ENCODE measurements around the gene TPD52L2.

DNA sequence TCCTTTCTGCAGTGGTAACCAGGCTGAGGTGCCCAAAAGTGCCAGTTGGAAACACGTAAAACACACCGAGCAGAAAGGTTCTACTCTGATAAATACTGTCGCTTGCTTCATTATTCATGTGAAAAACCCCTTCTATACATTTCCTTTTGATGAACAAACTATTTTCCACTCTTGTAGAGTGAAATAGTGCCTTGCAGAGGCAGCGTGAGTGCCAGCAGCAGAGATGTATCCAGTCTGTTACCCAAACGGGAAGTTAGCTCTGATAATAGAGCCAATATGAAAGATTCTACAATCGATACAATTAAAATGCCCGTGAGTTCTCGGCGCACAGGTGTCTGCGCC is 35.5 kb upstream of the TPD52L2 start:
- TF ChIP-seq, protein P1, sequence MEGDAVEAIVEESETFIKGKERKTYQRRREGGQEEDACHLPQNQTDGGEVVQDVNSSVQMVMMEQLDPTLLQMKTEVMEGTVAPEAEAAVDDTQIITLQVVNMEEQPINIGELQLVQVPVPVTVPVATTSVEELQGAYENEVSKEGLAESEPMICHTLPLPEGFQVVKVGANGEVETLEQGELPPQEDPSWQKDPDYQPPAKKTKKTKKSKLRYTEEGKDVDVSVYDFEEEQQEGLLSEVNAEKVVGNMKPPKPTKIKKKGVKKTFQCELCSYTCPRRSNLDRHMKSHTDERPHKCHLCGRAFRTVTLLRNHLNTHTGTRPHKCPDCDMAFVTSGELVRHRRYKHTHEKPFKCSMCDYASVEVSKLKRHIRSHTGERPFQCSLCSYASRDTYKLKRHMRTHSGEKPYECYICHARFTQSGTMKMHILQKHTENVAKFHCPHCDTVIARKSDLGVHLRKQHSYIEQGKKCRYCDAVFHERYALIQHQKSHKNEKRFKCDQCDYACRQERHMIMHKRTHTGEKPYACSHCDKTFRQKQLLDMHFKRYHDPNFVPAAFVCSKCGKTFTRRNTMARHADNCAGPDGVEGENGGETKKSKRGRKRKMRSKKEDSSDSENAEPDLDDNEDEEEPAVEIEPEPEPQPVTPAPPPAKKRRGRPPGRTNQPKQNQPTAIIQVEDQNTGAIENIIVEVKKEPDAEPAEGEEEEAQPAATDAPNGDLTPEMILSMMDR (conservative IDR thresholded peaks at IDR 0.05; ENCODE audit: low read depth, low read length), result no peak
- TF ChIP-seq EZH2 (IDR thresholded peaks at IDR 0.05; ENCODE audit: low read length, unreplicated experiment), result no peak

Data from PC-3 (cell line).